Measurements from ENCODE around the gene ATP8A1.

GRCh38 chr4:42381666-42382065, 275.2 kb downstream of the ATP8A1 start:
- TF ChIP-seq POLR2A (IDR thresholded peaks at IDR 0.05; ENCODE audit: low read depth, low read length) (no peak), CTCF (conservative IDR thresholded peaks at IDR 0.05; ENCODE audit: low read depth, low read length) (no peak), RAD21 (IDR thresholded peaks at IDR 0.05; ENCODE audit: low read length) (no peak), RFX5 (IDR thresholded peaks at IDR 0.05; ENCODE audit: low read depth, low read length) (no peak), SMC3 (IDR thresholded peaks at IDR 0.05; ENCODE audit: low read depth, low read length) (no peak), RCOR1 (IDR thresholded peaks at IDR 0.05; ENCODE audit: insufficient replicate concordance, low read length) (no peak), BHLHE40 (IDR thresholded peaks at IDR 0.05; ENCODE audit: low read depth, low read length) (no peak), CHD1 (IDR thresholded peaks at IDR 0.05; ENCODE audit: low read depth, low read length) (no peak), USF2 (IDR thresholded peaks at IDR 0.05; ENCODE audit: low read depth, low read length) (no peak), ELK1 (IDR thresholded peaks at IDR 0.05; ENCODE audit: borderline replicate concordance, low read depth, low read length) (no peak), CEBPB (IDR thresholded peaks at IDR 0.05; ENCODE audit: low read depth, low read length) (no peak), MAZ (IDR thresholded peaks at IDR 0.05; ENCODE audit: borderline replicate concordance, low read depth, low read length) (no peak), MAFK (IDR thresholded peaks at IDR 0.05; ENCODE audit: low read depth, low read length) (no peak)

Data from IMR-90 (cell line).